ENCODE results near the gene IL3. TPM values are rescaled to one million over a fixed set of nuclear protein-coding genes. Genes with fewer than 3 reads are reported as not detected.
A peak's percentile ranks its signal among the peaks of the same experiment; 100 is the strongest.
"Not testable (repeated sequence)": the region's sequence is repeated elsewhere in the genome, so short reads cannot be mapped to it uniquely, and the experiment has no call there.

IL3 gene
- total RNA-seq, 1 donor = not detected

GRCh38 chr5:132090107-132090506 is 29.7 kb downstream of the IL3 start:
- peak in 1 of 3 donors; percentile 32 for DNase-seq (ENCODE audit: low read depth in 2 of 3, low spot score in 2 of 3)

- no peak for DNase-seq (ENCODE audit: low read depth in 2 of 3, low spot score in 2 of 3)
Measured at GRCh38 chr5:132093271-132093670, 32.8 kb downstream of the IL3 start.

- no peak for DNase-seq (ENCODE audit: low read depth in 2 of 3, low spot score in 2 of 3)
Measured at GRCh38 chr5:132094393-132095076, 34.1 kb downstream of the IL3 start.

GRCh38 chr5:132095077-132095410 is 34.6 kb downstream of the IL3 start:
- DNase-seq (ENCODE audit: low read depth in 2 of 3, low spot score in 2 of 3) = no peak

- peak in 2 of 3 donors; percentile 67 to 81 for DNase-seq (ENCODE audit: low read depth in 2 of 3, low spot score in 2 of 3)
Measured at GRCh38 chr5:132095424-132095972, 35.0 kb downstream of the IL3 start.

- no peak for DNase-seq (ENCODE audit: low read depth in 2 of 3, low spot score in 2 of 3)
Measured at GRCh38 chr5:132096904-132097303, 36.4 kb downstream of the IL3 start.

- peak in 2 of 3 donors; percentile 74 to 85 for DNase-seq (ENCODE audit: low read depth in 2 of 3, low spot score in 2 of 3)
Measured at GRCh38 chr5:132098151-132098594, 37.7 kb downstream of the IL3 start.

GRCh38 chr5:132098621-132099020 is 38.2 kb downstream of the IL3 start:
- DNase-seq (ENCODE audit: low read depth in 2 of 3, low spot score in 2 of 3) = no peak

GRCh38 chr5:132099076-132099748 is 38.8 kb downstream of the IL3 start:
- DNase-seq (ENCODE audit: low read depth in 2 of 3, low spot score in 2 of 3) = no peak

- DNase-seq (ENCODE audit: low read depth in 2 of 3, low spot score in 2 of 3) = no peak
Measured at GRCh38 chr5:132099905-132100304, 39.5 kb downstream of the IL3 start.

GRCh38 chr5:132100672-132101261 is 40.3 kb downstream of the IL3 start:
- no peak for DNase-seq (ENCODE audit: low read depth in 2 of 3, low spot score in 2 of 3)

- DNase-seq (ENCODE audit: low read depth in 2 of 3, low spot score in 2 of 3) = no peak
Measured at GRCh38 chr5:132101385-132101880, 41.0 kb downstream of the IL3 start.

- DNase-seq (ENCODE audit: low read depth in 2 of 3, low spot score in 2 of 3) = peak in 1 of 3 donors; percentile 40
Measured at GRCh38 chr5:132102101-132102701, 41.7 kb downstream of the IL3 start.

GRCh38 chr5:132102944-132103331 is 42.5 kb downstream of the IL3 start:
- no peak for DNase-seq (ENCODE audit: low read depth in 2 of 3, low spot score in 2 of 3)

- peak in 2 of 3 donors; percentile 82 to 90 for DNase-seq (ENCODE audit: low read depth in 2 of 3, low spot score in 2 of 3)
Measured at GRCh38 chr5:132103332-132103951, 43.0 kb downstream of the IL3 start.

GRCh38 chr5:132103969-132104391 is 43.5 kb downstream of the IL3 start:
- DNase-seq (ENCODE audit: low read depth in 2 of 3, low spot score in 2 of 3) = no peak

GRCh38 chr5:132104556-132104955 is 44.1 kb downstream of the IL3 start:
- DNase-seq (ENCODE audit: low read depth in 2 of 3, low spot score in 2 of 3) = no peak

GRCh38 chr5:132105688-132106087 is 45.2 kb downstream of the IL3 start:
- no peak for DNase-seq (ENCODE audit: low read depth in 2 of 3, low spot score in 2 of 3)

- not testable (repeated sequence) for DNase-seq (ENCODE audit: low read depth in 2 of 3, low spot score in 2 of 3)
Measured at GRCh38 chr5:132108495-132108894, 48.0 kb downstream of the IL3 start.

GRCh38 chr5:132108957-132109356 is 48.5 kb downstream of the IL3 start:
- DNase-seq (ENCODE audit: low read depth in 2 of 3, low spot score in 2 of 3) = not testable (repeated sequence)
